ENCODE measurements around the gene UQCR10. TPM values are rescaled to one million over a fixed set of nuclear protein-coding genes. Genes with fewer than 3 reads are reported as not detected.

Gene UQCR10
- total RNA-seq, 1 donor = 26.0 TPM

GRCh38 chr22:29766632-29767170, 468 bp upstream of the UQCR10 start, which contains the start of gene ZMAT5:
Gene ZMAT5 (minus strand): TSS chr22:29767007. CDS start chr22:29748544, 18,463 bp downstream.
- H3K4me1 ChIP-seq (ENCODE audit: insufficient read depth, low read length) = peaks cover 25% of the 10 kb centered on the region
- no peaks in the 10 kb centered on the region for H3K9me3 ChIP-seq (ENCODE audit: low read depth, low read length)
- H3K27me3 ChIP-seq (ENCODE audit: insufficient read depth, low read length) = no peaks in the 10 kb centered on the region
- peak within 1 kb of the TSS; percentile 98 for H3K4me3 ChIP-seq (ENCODE audit: low read length)

GRCh38 chr22:29768052-29768693, 1.0 kb downstream of the UQCR10 start:
- Histone ChIP-seq H3K4me3 (ENCODE audit: low read length) (peak overlapping the region; percentile 98), H3K27me3 (ENCODE audit: insufficient read depth, low read length) (no peaks in the 10 kb centered on the region), H3K4me1 (ENCODE audit: insufficient read depth, low read length) (peaks cover 25% of the 10 kb centered on the region), H3K9me3 (ENCODE audit: low read depth, low read length) (no peaks in the 10 kb centered on the region)

- no peaks in the 10 kb centered on the region for H3K9me3 ChIP-seq (ENCODE audit: low read depth, low read length)
- H3K4me1 ChIP-seq (ENCODE audit: insufficient read depth, low read length) = peaks cover 25% of the 10 kb centered on the region
- H3K4me3 ChIP-seq (ENCODE audit: low read length) = no peak overlapping the region
- H3K27me3 ChIP-seq (ENCODE audit: insufficient read depth, low read length) = no peaks in the 10 kb centered on the region
Measured at GRCh38 chr22:29769723-29770321, 2.7 kb downstream of the UQCR10 start.

- H3K4me1 ChIP-seq (ENCODE audit: insufficient read depth, low read length) = peaks cover 14% of the 10 kb centered on the region
- H3K9me3 ChIP-seq (ENCODE audit: low read depth, low read length) = no peaks in the 10 kb centered on the region
- H3K27me3 ChIP-seq (ENCODE audit: insufficient read depth, low read length) = no peaks in the 10 kb centered on the region
- H3K4me3 ChIP-seq (ENCODE audit: low read length) = no peak overlapping the region
Measured at GRCh38 chr22:29772170-29772641, 5.0 kb downstream of the UQCR10 start.

- H3K9me3 ChIP-seq (ENCODE audit: low read depth, low read length) = no peaks in the 10 kb centered on the region
- H3K27me3 ChIP-seq (ENCODE audit: insufficient read depth, low read length) = no peaks in the 10 kb centered on the region
- peaks cover 7% of the 10 kb centered on the region for H3K4me1 ChIP-seq (ENCODE audit: insufficient read depth, low read length)
- H3K4me3 ChIP-seq (ENCODE audit: low read length) = no peak overlapping the region
Measured at GRCh38 chr22:29773233-29773632, 6.1 kb downstream of the UQCR10 start.

GRCh38 chr22:29780220-29780619, 13.1 kb downstream of the UQCR10 start:
- Histone ChIP-seq H3K9me3 (ENCODE audit: low read depth, low read length) (no peaks in the 10 kb centered on the region), H3K4me3 (ENCODE audit: low read length) (no peak overlapping the region), H3K27me3 (ENCODE audit: insufficient read depth, low read length) (no peaks in the 10 kb centered on the region), H3K4me1 (ENCODE audit: insufficient read depth, low read length) (no peaks in the 10 kb centered on the region)

GRCh38 chr22:29780748-29781676, 13.8 kb downstream of the UQCR10 start:
- Histone ChIP-seq H3K27me3 (ENCODE audit: insufficient read depth, low read length) (no peaks in the 10 kb centered on the region), H3K4me1 (ENCODE audit: insufficient read depth, low read length) (no peaks in the 10 kb centered on the region), H3K9me3 (ENCODE audit: low read depth, low read length) (no peaks in the 10 kb centered on the region), H3K4me3 (ENCODE audit: low read length) (no peak overlapping the region)

- H3K4me3 ChIP-seq (ENCODE audit: low read length) = no peak overlapping the region
- no peaks in the 10 kb centered on the region for H3K27me3 ChIP-seq (ENCODE audit: insufficient read depth, low read length)
- H3K9me3 ChIP-seq (ENCODE audit: low read depth, low read length) = no peaks in the 10 kb centered on the region
- no peaks in the 10 kb centered on the region for H3K4me1 ChIP-seq (ENCODE audit: insufficient read depth, low read length)
Measured at GRCh38 chr22:29782061-29782845, 15.1 kb downstream of the UQCR10 start.

GRCh38 chr22:29784451-29785361, 17.5 kb downstream of the UQCR10 start:
- Histone ChIP-seq H3K4me1 (ENCODE audit: insufficient read depth, low read length) (no peaks in the 10 kb centered on the region), H3K4me3 (ENCODE audit: low read length) (no peak overlapping the region), H3K27me3 (ENCODE audit: insufficient read depth, low read length) (no peaks in the 10 kb centered on the region), H3K9me3 (ENCODE audit: low read depth, low read length) (no peaks in the 10 kb centered on the region)

GRCh38 chr22:29786031-29786430, 18.9 kb downstream of the UQCR10 start:
- no peaks in the 10 kb centered on the region for H3K9me3 ChIP-seq (ENCODE audit: low read depth, low read length)
- H3K4me1 ChIP-seq (ENCODE audit: insufficient read depth, low read length) = no peaks in the 10 kb centered on the region
- no peak overlapping the region for H3K4me3 ChIP-seq (ENCODE audit: low read length)
- no peaks in the 10 kb centered on the region for H3K27me3 ChIP-seq (ENCODE audit: insufficient read depth, low read length)

- Histone ChIP-seq H3K9me3 (ENCODE audit: low read depth, low read length) (no peaks in the 10 kb centered on the region), H3K4me1 (ENCODE audit: insufficient read depth, low read length) (no peaks in the 10 kb centered on the region), H3K27me3 (ENCODE audit: insufficient read depth, low read length) (no peaks in the 10 kb centered on the region), H3K4me3 (ENCODE audit: low read length) (no peak overlapping the region)
Measured at GRCh38 chr22:29787371-29787980, 20.3 kb downstream of the UQCR10 start.

- H3K27me3 ChIP-seq (ENCODE audit: insufficient read depth, low read length) = no peaks in the 10 kb centered on the region
Measured at GRCh38 chr22:29788339-29789279, 21.4 kb downstream of the UQCR10 start.

More at GRCh38 chr22:29788339-29789279, 21.4 kb downstream of the UQCR10 start:
- Histone ChIP-seq H3K4me3 (ENCODE audit: low read length) (no peak overlapping the region), H3K9me3 (ENCODE audit: low read depth, low read length) (no peaks in the 10 kb centered on the region), H3K4me1 (ENCODE audit: insufficient read depth, low read length) (no peaks in the 10 kb centered on the region)

Data from mononuclear cell (primary cell).